Measurements from ENCODE around the gene RAB25.

RAB25 gene

GRCh38 chr1:156081180-156081916 is 20.4 kb downstream of the RAB25 start:
- DNase-seq, result no peak

GRCh38 chr1:156081917-156082308 is 21.0 kb downstream of the RAB25 start:
- no peak for DNase-seq

- DNase-seq, result peak; percentile 72
Observed at GRCh38 chr1:156082309-156083091, 21.5 kb downstream of the RAB25 start, which contains the start of gene MEX3A. TSS of gene MEX3A (minus strand) at chr1:156082465. CDS start at chr1:156081998, 467 bp downstream.

- DNase-seq, result no peak
Observed at GRCh38 chr1:156083800-156084790, 23.1 kb downstream of the RAB25 start.

GRCh38 chr1:156086256-156086662 is 25.3 kb downstream of the RAB25 start:
- no peak for DNase-seq

GRCh38 chr1:156089704-156090103 is 28.7 kb downstream of the RAB25 start:
- no peak for DNase-seq

- no peak for DNase-seq
Observed at GRCh38 chr1:156090138-156090839, 29.3 kb downstream of the RAB25 start.

- DNase-seq, result peak; percentile 64
Observed at GRCh38 chr1:156090840-156091188, 29.9 kb downstream of the RAB25 start.

GRCh38 chr1:156091610-156092009 is 30.6 kb downstream of the RAB25 start:
- no peak for DNase-seq

- DNase-seq, result no peak
Observed at GRCh38 chr1:156095906-156096508, 35.0 kb downstream of the RAB25 start.

GRCh38 chr1:156096640-156097391 is 35.9 kb downstream of the RAB25 start:
- peak; percentile 16 for DNase-seq

GRCh38 chr1:156097499-156098178 is 36.7 kb downstream of the RAB25 start:
- no peak for DNase-seq

GRCh38 chr1:156098784-156099183 is 37.8 kb downstream of the RAB25 start:
- no peak for DNase-seq

- DNase-seq, result no peak
Observed at GRCh38 chr1:156099282-156099681, 38.3 kb downstream of the RAB25 start.

GRCh38 chr1:156100205-156100995 is 39.4 kb downstream of the RAB25 start:
- DNase-seq, result peak; percentile 66

GRCh38 chr1:156101880-156102279 is 40.9 kb downstream of the RAB25 start:
- DNase-seq, result no peak

GRCh38 chr1:156102633-156103511 is 41.9 kb downstream of the RAB25 start:
- no peak for DNase-seq

GRCh38 chr1:156103521-156103947 is 42.6 kb downstream of the RAB25 start:
- no peak for DNase-seq
